GM23338 (cell line): ENCODE results near the gene DGKD.

Source experiments
- EZH2 ChIP-seq: fragments of 200-600 bp; sonication (generic); IDR thresholded peaks from one replicate; pipeline ENCODE4 v1.8.0; 2017; ENCODE audit warnings: antibody characterized with exemption, mild to moderate bottlenecking, low read depth; ENCODE audit not compliant: unreplicated experiment
- EZH2phosphoT487 ChIP-seq: fragments of 200-600 bp; sonication (generic); IDR thresholded peaks from one replicate; pipeline ENCODE4 v1.8.1; 2018; ENCODE audit warnings: antibody characterized with exemption; ENCODE audit not compliant: unreplicated experiment
- TF ChIP-seq, protein P1 (sequence below), 2 experiments: fragments of 200-600 bp in 1 of 2; sonication (generic) in 1 of 2; conservative IDR thresholded peaks; 2 replicates each; pipeline versions ENCODE4 v1.5.1 to v1.6.1; 2016 to 2017; ENCODE audit warnings: antibody characterized with exemption in 2 of 2, low read depth in 2 of 2, mild to moderate bottlenecking in 2 of 2, moderate library complexity in 1 of 2

DNA sequence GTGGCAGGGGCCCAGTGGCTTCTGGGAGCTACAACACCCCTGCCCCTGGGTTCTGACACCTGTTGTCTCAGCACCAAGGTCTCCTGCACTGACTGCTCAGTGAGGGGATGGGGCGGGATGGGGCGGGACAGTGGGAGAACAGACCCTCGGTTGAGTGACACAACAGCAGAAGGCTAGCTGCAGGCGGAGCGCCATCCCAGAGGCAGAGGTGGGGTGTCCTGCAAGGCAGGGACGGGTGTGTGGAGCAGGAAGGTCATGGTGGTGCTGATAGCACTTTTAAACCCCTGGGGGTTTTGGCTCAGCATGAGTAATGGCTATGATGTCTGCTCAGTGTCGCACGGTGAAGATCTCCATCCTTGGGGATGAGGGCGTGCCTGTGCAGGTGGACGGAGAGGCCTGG, 105.1 kb downstream of the DGKD start:
- TF ChIP-seq, protein P1, sequence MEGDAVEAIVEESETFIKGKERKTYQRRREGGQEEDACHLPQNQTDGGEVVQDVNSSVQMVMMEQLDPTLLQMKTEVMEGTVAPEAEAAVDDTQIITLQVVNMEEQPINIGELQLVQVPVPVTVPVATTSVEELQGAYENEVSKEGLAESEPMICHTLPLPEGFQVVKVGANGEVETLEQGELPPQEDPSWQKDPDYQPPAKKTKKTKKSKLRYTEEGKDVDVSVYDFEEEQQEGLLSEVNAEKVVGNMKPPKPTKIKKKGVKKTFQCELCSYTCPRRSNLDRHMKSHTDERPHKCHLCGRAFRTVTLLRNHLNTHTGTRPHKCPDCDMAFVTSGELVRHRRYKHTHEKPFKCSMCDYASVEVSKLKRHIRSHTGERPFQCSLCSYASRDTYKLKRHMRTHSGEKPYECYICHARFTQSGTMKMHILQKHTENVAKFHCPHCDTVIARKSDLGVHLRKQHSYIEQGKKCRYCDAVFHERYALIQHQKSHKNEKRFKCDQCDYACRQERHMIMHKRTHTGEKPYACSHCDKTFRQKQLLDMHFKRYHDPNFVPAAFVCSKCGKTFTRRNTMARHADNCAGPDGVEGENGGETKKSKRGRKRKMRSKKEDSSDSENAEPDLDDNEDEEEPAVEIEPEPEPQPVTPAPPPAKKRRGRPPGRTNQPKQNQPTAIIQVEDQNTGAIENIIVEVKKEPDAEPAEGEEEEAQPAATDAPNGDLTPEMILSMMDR (conservative IDR thresholded peaks at IDR 0.05; ENCODE audit: low read depth in 2 of 2), result no peak
- no peak for TF ChIP-seq EZH2
- no peak for TF ChIP-seq EZH2phosphoT487
